K562 (cell line): Measurements from ENCODE around the gene KIF24. TPM values are rescaled to one million over a fixed set of nuclear protein-coding genes. Genes with fewer than 3 reads are reported as not detected.

Source experiments
- ATAC-seq: fragments of 200-7000 bp; cut with Tn5 transposase; 3 replicates; pipeline ENCODE4 v1.9.1; 2020; ENCODE audit warnings: moderate library complexity
- BruUV-seq: library from RNA; stranded (reverse); fragments of 400-500 nt; replicated peaks from 2 replicates; lab custom pipeline; 2021; lab: Mats Ljungman, UMichigan
- CTCF ChIA-PET: fragments of 300-600 bp; formaldehyde crosslinking; extraction: SDS; loops from one replicate; lab custom pipeline; 2021; ENCODE audit warnings: low intra/inter-chr PET ratio; lab: Yijun Ruan, JAX
- POLR2A ChIA-PET: fragments of 300-600, 350-650 bp; sonication (Branson Sonifier 250); formaldehyde crosslinking; extraction: SDS; loops from one replicate; lab custom pipeline; 2021; ENCODE audit warnings: antibody characterized with exemption, inconsistent platforms; lab: Yijun Ruan, JAX
- DNase-seq, 4 experiments: peaks; one replicate each; pipeline versions ENCODE4 v3.0.0 to v3.0.0-alpha.2; 2011 to 2018; ENCODE audit warnings: low spot score in 3 of 4, mixed read lengths in 3 of 4; ENCODE audit errors: extremely low read depth in 1 of 4
- FAIRE-seq: peaks from 2 replicates; lab custom pipeline; 2011; peaks lifted over from hg19 to GRCh38; lab: Jason Lieb, UNC
- H2AFZ ChIP-seq: 2 replicates; pipeline ENCODE4 v1.6.0; 2011; ENCODE audit warnings: low read depth, low read length, control low read depth, inconsistent platforms
- H3K27ac ChIP-seq: fragments of 200-600 bp; 3 replicates; pipeline ENCODE4 v1.8.0; 2011; ENCODE audit warnings: low read depth, mild to moderate bottlenecking, control low read depth, inconsistent platforms, low read length, moderate library complexity, mixed read lengths; ENCODE audit errors: extremely low read depth
- H3K27me3 ChIP-seq, 2 experiments: fragments of 300-600 bp in 1 of 2; 2 replicates in 1 of 2; 3 replicates in 1 of 2; pipeline versions ENCODE4 v1.6.0 to v1.8.0; 2011; ENCODE audit warnings: inconsistent platforms in 2 of 2, low read length in 2 of 2, mild to moderate bottlenecking in 1 of 2, mixed read lengths in 1 of 2, moderate library complexity in 1 of 2; ENCODE audit not compliant: control insufficient read depth in 2 of 2, insufficient read depth in 2 of 2
- H3K36me3 ChIP-seq: fragments of 300-600 bp; 3 replicates; pipeline ENCODE4 v1.8.0; 2011; ENCODE audit warnings: mild to moderate bottlenecking, low read length, inconsistent platforms; ENCODE audit not compliant: control insufficient read depth, insufficient read depth
- H3K4me1 ChIP-seq, 2 experiments: fragments of 200-600 bp in 1 of 2; replicated peaks in 1 of 2; 2 replicates in 1 of 2; 3 replicates in 1 of 2; pipeline versions ENCODE4 v1.5.1 to v1.8.0; 2011; ENCODE audit warnings: inconsistent platforms in 2 of 2, low read length in 2 of 2, mild to moderate bottlenecking in 1 of 2, mixed read lengths in 1 of 2, moderate library complexity in 1 of 2; ENCODE audit not compliant: control insufficient read depth in 2 of 2, insufficient read depth in 2 of 2
- H3K4me2 ChIP-seq: 2 replicates; pipeline ENCODE4 v1.6.1; 2011; ENCODE audit warnings: low read length, control low read depth, inconsistent platforms, mixed read lengths; ENCODE audit not compliant: insufficient read depth
- H3K4me3 ChIP-seq: fragments of 200-600 bp; sonication (generic), shearing (Covaris generic); 2 replicates; pipeline ENCODE4 v1.5.1; 2016; ENCODE audit warnings: control low read depth, inconsistent platforms
- H3K79me2 ChIP-seq: fragments of 200-600 bp; 3 replicates; pipeline ENCODE4 v1.8.0; 2011; ENCODE audit warnings: low read length, inconsistent platforms; ENCODE audit not compliant: control insufficient read depth, insufficient read depth
- H3K9ac ChIP-seq, 2 experiments: 2 replicates each; pipeline versions ENCODE4 v1.6.0 to v1.6.1; 2011; ENCODE audit warnings: low read depth in 2 of 2, low read length in 2 of 2, control low read depth in 1 of 2, inconsistent platforms in 1 of 2, mild to moderate bottlenecking in 1 of 2, mixed read lengths in 1 of 2; ENCODE audit not compliant: insufficient read depth in 1 of 2
- H3K9me1 ChIP-seq: one replicate; pipeline ENCODE4 v1.6.0; 2011; ENCODE audit warnings: inconsistent platforms, mild to moderate bottlenecking, low read length, moderate library complexity; ENCODE audit not compliant: control insufficient read depth, insufficient read depth
- H3K9me3 ChIP-seq: replicated peaks from 2 replicates; pipeline ENCODE4 v1.5.1; 2011; ENCODE audit warnings: low read depth, low read length, inconsistent platforms; ENCODE audit not compliant: control insufficient read depth, insufficient read depth
- H4K20me1 ChIP-seq: replicated peaks from 2 replicates; pipeline ENCODE4 v1.6.1; 2011; ENCODE audit warnings: low read length, inconsistent platforms, mixed read lengths; ENCODE audit not compliant: control insufficient read depth, insufficient read depth
- EP300 ChIP-seq: IDR thresholded peaks from 2 replicates; pipeline ENCODE4 v1.6.1; 2012; ENCODE audit warnings: low read length, improper control_type of control experiment
- HES1 ChIP-seq: fragments of 450-650 bp; IDR thresholded peaks from 2 replicates; pipeline ENCODE4 v1.6.1; 2016; ENCODE audit warnings: low read depth, mild to moderate bottlenecking, moderate library complexity
- MYBL2 ChIP-seq, 2 experiments: fragments of 450-650 bp in 1 of 2; sonication (generic) in 1 of 2; formaldehyde crosslinking in 1 of 2; IDR thresholded peaks; 2 replicates each; pipeline versions ENCODE4 v1.6.1 to v1.8.1; 2017 to 2022; ENCODE audit warnings: borderline replicate concordance in 1 of 2, inconsistent platforms in 1 of 2, low read depth in 1 of 2, mild to moderate bottlenecking in 1 of 2, missing genetic modification reagents in 1 of 2, moderate library complexity in 1 of 2
- PTTG1 ChIP-seq: fragments of 450-650 bp; IDR thresholded peaks from 2 replicates; pipeline ENCODE4 v1.6.1; 2016; ENCODE audit warnings: low read depth, mild to moderate bottlenecking, missing genetic modification characterization, missing compliant biosample characterization
- RAD51 ChIP-seq: fragments of 450-650 bp; IDR thresholded peaks from 2 replicates; pipeline ENCODE4 v1.7.1; 2016; ENCODE audit warnings: low read depth, mild to moderate bottlenecking, borderline replicate concordance
- RBM25 ChIP-seq: fragments of 200-400 bp; formaldehyde crosslinking; IDR thresholded peaks from 2 replicates; pipeline ENCODE4 v1.6.1; 2018; ENCODE audit warnings: low read length, low read depth, moderate library complexity; ENCODE audit not compliant: severe bottlenecking
- RUNX1 ChIP-seq: sonication (generic); IDR thresholded peaks from 2 replicates; pipeline ENCODE4 v1.6.1; 2016; ENCODE audit warnings: antibody characterized with exemption, low read depth
- SP2 ChIP-seq: IDR thresholded peaks from 2 replicates; pipeline ENCODE4 v1.6.1; 2011; ENCODE audit warnings: mild to moderate bottlenecking, low read depth, low read length, moderate library complexity; ENCODE audit not compliant: poor library complexity, severe bottlenecking; ENCODE audit errors: extremely low read depth
- TEAD1 ChIP-seq, 2 experiments: fragments of 450-650 bp in 1 of 2; sonication (generic) in 1 of 2; formaldehyde crosslinking; IDR thresholded peaks; 2 replicates each; pipeline versions ENCODE4 v1.4.0 to v1.8.0; 2020 to 2022; ENCODE audit warnings: mild to moderate bottlenecking in 2 of 2, missing genetic modification reagents in 1 of 2
- YY1 ChIP-seq, 3 experiments: IDR thresholded peaks; 2 replicates each; pipeline ENCODE4 v1.6.1; 2011; ENCODE audit warnings: low read length in 2 of 3, mild to moderate bottlenecking in 2 of 3, moderate library complexity in 2 of 3, borderline replicate concordance in 1 of 3, control low read depth in 1 of 3, low read depth in 1 of 3; ENCODE audit not compliant: insufficient read depth in 3 of 3, insufficient replicate concordance in 2 of 3, control insufficient read depth in 1 of 3, insufficient read length in 1 of 3; ENCODE audit errors: extremely low read depth in 1 of 3
- ZNF143 ChIP-seq: sonication (generic); formaldehyde crosslinking; IDR thresholded peaks from 2 replicates; pipeline ENCODE4 v1.9.0; 2022; ENCODE audit warnings: mild to moderate bottlenecking, missing genetic modification reagents
- ZNF354B ChIP-seq: fragments of 250-450 bp; sonication (Bioruptor Pico); IDR thresholded peaks from 2 replicates; pipeline ENCODE4 v1.4.0; 2020
- ZNF668 ChIP-seq: fragments of 250-450 bp; sonication (Bioruptor Pico); IDR thresholded peaks from 2 replicates; pipeline ENCODE4 v1.8.0; 2022; ENCODE audit warnings: mild to moderate bottlenecking, inconsistent platforms
- ZNF75A ChIP-seq: fragments of 450-650 bp; formaldehyde crosslinking; IDR thresholded peaks from 2 replicates; pipeline ENCODE4 v1.4.0; 2020; ENCODE audit warnings: mild to moderate bottlenecking
- WGBS: fragments of 100-300 bp; shearing (Covaris generic); methylation state at CpG from one replicate; pipeline ENCODE4 v1.1.6; 2016; ENCODE audit warnings: low coverage, mixed read lengths; ENCODE audit not compliant: insufficient coverage; ENCODE audit errors: missing lambda C conversion rate; 5-methylcytosine and 5-hydroxymethylcytosine counted together
- in situ Hi-C: fragments of 300-500 bp; cut with MboI; formaldehyde crosslinking; loops from 4 replicates; pipeline ENCODE4 v1.15.0; 2018; ENCODE audit warnings: inconsistent platforms, mixed read lengths
- intact Hi-C: fragments of 100-400 bp; cut with micrococcal nuclease; formaldehyde crosslinking; loops from 2 replicates; pipeline ENCODE4 v1.14.2; 2022
- polyA plus RNA-seq, 8 experiments: library from polyadenylated mRNA; depleted of rRNA in 4 of 8; stranded (reverse) in 5 of 8; unstranded in 3 of 8; fragments of >200 nt; fragmentation: Nextera tagmentation in 2 of 8; fragmentation: Illumina TruSeq in 1 of 8; extraction: Ambion mirVana in 2 of 8; extraction: Trizol in 1 of 8; gene quantifications; 2 replicates each; pipeline versions ENCODE4 v1.2.1 to v1.2.3, GENCODE V29; 2011 to 2014; ENCODE audit warnings: inconsistent platforms in 1 of 8, missing spikeins in 1 of 8
- total RNA-seq, 7 experiments: library from RNA; depleted of rRNA in 6 of 7; stranded (reverse); fragments of >200 nt in 6 of 7; fragmentation: Illumina TruSeq in 2 of 7; extraction: Trizol in 2 of 7; gene quantifications; 2 replicates each; pipeline versions ENCODE4 v1.2.1 to v1.2.3, GENCODE V29; 2011 to 2021; ENCODE audit warnings: low replicate concordance in 1 of 7
- TF ChIP-seq, protein P1 (sequence below): fragments of 250-450 bp; sonication (Bioruptor Pico); IDR thresholded peaks from 2 replicates; pipeline ENCODE4 v1.4.0; 2020; ENCODE audit warnings: mild to moderate bottlenecking, moderate library complexity

The KIF24 gene
- total and polyA plus RNA-seq, 9 of the 15 experiments (the other 6 are each of a cell fraction or from before 2014, with no cell fraction given), result 0.63 to 5.8 (median 4.4) TPM

DNA sequence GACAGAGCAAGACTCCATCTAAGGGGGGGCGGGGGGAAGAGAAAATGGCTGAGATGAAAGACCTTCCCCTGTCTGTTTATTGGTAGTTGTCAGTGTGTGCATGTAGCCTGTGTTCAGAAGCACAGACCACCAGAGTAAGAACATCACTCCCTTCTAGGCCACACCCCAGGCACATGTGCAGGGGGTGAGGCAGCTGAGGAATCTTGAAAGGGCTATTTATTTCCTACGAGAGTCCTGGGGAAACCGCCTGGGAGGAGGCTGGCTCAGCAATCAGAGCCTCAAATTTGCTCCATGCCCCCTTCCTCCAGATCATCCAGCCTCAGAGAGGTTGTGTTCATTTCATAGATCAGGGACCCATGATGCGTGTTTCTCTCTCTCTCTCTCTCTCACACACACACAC lies 40.6 kb upstream of the KIF24 start:
- intact Hi-C loops (no loop called here), in situ Hi-C loops (no loop called here)
- H3K36me3 ChIP-seq, result no peaks in the 10 kb centered on the region
- H4K20me1 ChIP-seq, result no peaks in the 10 kb centered on the region
- H2AFZ ChIP-seq, result no peak overlapping the region
- ATAC-seq (no peak), FAIRE-seq (no peak), DNase-seq (no peak)
- TF ChIP-seq RBM25 (no peak), PTTG1 (tag) (no peak), HES1 (no peak), YY1 (IDR thresholded peaks at IDR 0.05; ENCODE audit: borderline replicate concordance in 1 of 3, control insufficient read depth in 1 of 3, extremely low read depth in 1 of 3, insufficient read depth in 3 of 3, insufficient read length in 1 of 3, insufficient replicate concordance in 2 of 3, low read depth in 1 of 3, low read length in 2 of 3) (no peak), ZNF75A (CRISPR knock-in tag) (no peak), MYBL2 (IDR thresholded peaks at IDR 0.05; ENCODE audit: low read depth) (no peak), MYBL2 (CRISPR knock-in tag; IDR thresholded peaks at IDR 0.05; ENCODE audit: borderline replicate concordance) (no peak), RUNX1 (no peak), EP300 (no peak), SP2 (no peak), TEAD1 (CRISPR knock-in tag; IDR thresholded peaks at IDR 0.05) (no peak), RAD51 (no peak), ZNF354B (CRISPR knock-in tag) (no peak), ZNF143 (no peak), ZNF668 (CRISPR knock-in tag) (no peak)
- TF ChIP-seq, protein P1, sequence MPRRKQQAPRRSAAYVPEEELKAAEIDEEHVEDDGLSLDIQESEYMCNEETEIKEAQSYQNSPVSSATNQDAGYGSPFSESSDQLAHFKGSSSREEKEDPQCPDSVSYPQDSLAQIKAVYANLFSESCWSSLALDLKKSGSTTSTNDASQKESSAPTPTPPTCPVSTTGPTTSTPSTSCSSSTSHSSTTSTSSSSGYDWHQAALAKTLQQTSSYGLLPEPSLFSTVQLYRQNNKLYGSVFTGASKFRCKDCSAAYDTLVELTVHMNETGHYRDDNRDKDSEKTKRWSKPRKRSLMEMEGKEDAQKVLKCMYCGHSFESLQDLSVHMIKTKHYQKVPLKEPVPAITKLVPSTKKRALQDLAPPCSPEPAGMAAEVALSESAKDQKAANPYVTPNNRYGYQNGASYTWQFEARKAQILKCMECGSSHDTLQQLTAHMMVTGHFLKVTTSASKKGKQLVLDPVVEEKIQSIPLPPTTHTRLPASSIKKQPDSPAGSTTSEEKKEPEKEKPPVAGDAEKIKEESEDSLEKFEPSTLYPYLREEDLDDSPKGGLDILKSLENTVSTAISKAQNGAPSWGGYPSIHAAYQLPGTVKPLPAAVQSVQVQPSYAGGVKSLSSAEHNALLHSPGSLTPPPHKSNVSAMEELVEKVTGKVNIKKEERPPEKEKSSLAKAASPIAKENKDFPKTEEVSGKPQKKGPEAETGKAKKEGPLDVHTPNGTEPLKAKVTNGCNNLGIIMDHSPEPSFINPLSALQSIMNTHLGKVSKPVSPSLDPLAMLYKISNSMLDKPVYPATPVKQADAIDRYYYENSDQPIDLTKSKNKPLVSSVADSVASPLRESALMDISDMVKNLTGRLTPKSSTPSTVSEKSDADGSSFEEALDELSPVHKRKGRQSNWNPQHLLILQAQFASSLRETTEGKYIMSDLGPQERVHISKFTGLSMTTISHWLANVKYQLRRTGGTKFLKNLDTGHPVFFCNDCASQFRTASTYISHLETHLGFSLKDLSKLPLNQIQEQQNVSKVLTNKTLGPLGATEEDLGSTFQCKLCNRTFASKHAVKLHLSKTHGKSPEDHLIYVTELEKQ (CRISPR knock-in tag), result no peak
- no peaks in the 10 kb centered on the region for H3K9me1 ChIP-seq
- H3K9me3 ChIP-seq, result 0 out of 2 replicates have a peak, but pooled peaks cover 2% of the 10 kb centered on the region
- no TSS peak for BruUV-seq
- ChIA-PET CTCF (no interaction called here), POLR2A (no interaction called here)
- no peak overlapping the region for H3K4me2 ChIP-seq
- H3K9ac ChIP-seq, result no peak overlapping the region
- WGBS, result 8% methylated on average over 2 of the region's 4 CpGs
- H3K4me1 ChIP-seq, result no peaks in the 10 kb centered on the region; a peak in 1 of 5 replicates
- H3K27ac ChIP-seq, result no peak overlapping the region
- no peaks in the 10 kb centered on the region for H3K79me2 ChIP-seq
- H3K27me3 ChIP-seq, result no peaks in the 10 kb centered on the region
- H3K4me3 ChIP-seq, result no peak overlapping the region
